AML-193 (cell line): ENCODE measurements around the gene LTBP4.
"Not testable (repeated sequence)": the region's sequence is repeated elsewhere in the genome, so short reads cannot be mapped to it uniquely, and the experiment has no call there.

Experiments used
- DNase-seq, 2 experiments: peaks; one replicate each; lab custom pipeline; 2025; lab: John Stamatoyannopoulos, UW

LTBP4 gene

GRCh38 chr19:40627486-40628279, 26.5 kb downstream of the LTBP4 start:
- DNase-seq, result no peak

- no peak for DNase-seq
These were observed 28.2 kb downstream of the LTBP4 start for GRCh38 chr19:40629346-40629745.

- DNase-seq, result no peak
These were observed 29.5 kb downstream of the LTBP4 start for GRCh38 chr19:40630571-40631160.

- DNase-seq, result no peak
These were observed 31.3 kb downstream of the LTBP4 start for GRCh38 chr19:40632311-40633036.

- no peak for DNase-seq
These were observed 32.0 kb downstream of the LTBP4 start for GRCh38 chr19:40633207-40633606.

- no peak for DNase-seq
These were observed 37.2 kb downstream of the LTBP4 start for GRCh38 chr19:40638327-40638726.

- no peak for DNase-seq
These were observed 38.4 kb downstream of the LTBP4 start for GRCh38 chr19:40639638-40639982.

- DNase-seq, result no peak
These were observed 39.6 kb downstream of the LTBP4 start for GRCh38 chr19:40640744-40641143.

- DNase-seq, result no peak
These were observed 40.1 kb downstream of the LTBP4 start for GRCh38 chr19:40641281-40641680.

GRCh38 chr19:40642051-40642706, 41.0 kb downstream of the LTBP4 start:
- no peak for DNase-seq

GRCh38 chr19:40642757-40643305, 41.7 kb downstream of the LTBP4 start:
- DNase-seq, result no peak

GRCh38 chr19:40646743-40647254, 45.6 kb downstream of the LTBP4 start:
- no peak for DNase-seq

GRCh38 chr19:40649903-40650675, 48.9 kb downstream of the LTBP4 start:
- DNase-seq, result not testable (repeated sequence)

GRCh38 chr19:40650749-40651305, 49.7 kb downstream of the LTBP4 start:
- DNase-seq, result no peak

- not testable (repeated sequence) for DNase-seq
These were observed 51.1 kb downstream of the LTBP4 start for GRCh38 chr19:40652303-40652702.

- not testable (repeated sequence) for DNase-seq
These were observed 54.5 kb downstream of the LTBP4 start for GRCh38 chr19:40655684-40656083.

- DNase-seq, result no peak
These were observed 56.9 kb downstream of the LTBP4 start for GRCh38 chr19:40658031-40658430.

GRCh38 chr19:40659116-40659515, 57.9 kb downstream of the LTBP4 start:
- DNase-seq, result no peak

GRCh38 chr19:40659566-40659965, 58.4 kb downstream of the LTBP4 start:
- DNase-seq, result no peak

- no peak for DNase-seq
These were observed 60.4 kb downstream of the LTBP4 start for GRCh38 chr19:40661616-40662015.
